GM12878 (cell line): ENCODE results near the gene BCAS4. TPM values are rescaled to one million over a fixed set of nuclear protein-coding genes. Genes with fewer than 3 reads are reported as not detected.
A peak's percentile ranks its signal among the peaks of the same experiment; 100 is the strongest.

ENCODE experiments used
- ATAC-seq: fragments of 200-7000 bp; cut with Tn5 transposase; 3 replicates; pipeline ENCODE4 v1.9.1; 2020; ENCODE audit warnings: mild to moderate bottlenecking, moderate library complexity
- BruUV-seq: library from RNA; stranded (reverse); fragments of 400-500 nt; replicated peaks from 2 replicates; lab custom pipeline; 2021; lab: Mats Ljungman, UMichigan
- CTCF ChIA-PET: fragments of 300-600 bp; sonication (Branson Sonifier 250); formaldehyde crosslinking; extraction: SDS; loops from one replicate; lab custom pipeline; 2021; ENCODE audit warnings: inconsistent platforms; lab: Yijun Ruan, JAX
- POLR2A ChIA-PET: fragments of 350-600 bp; formaldehyde crosslinking; extraction: SDS; loops from one replicate; lab custom pipeline; 2021; ENCODE audit warnings: inconsistent platforms; lab: Charles Lee
- RAD21 ChIA-PET: fragments of 300-600 bp; sonication (Branson Sonifier 250); formaldehyde crosslinking; loops from one replicate; lab custom pipeline; 2023; ENCODE audit warnings: antibody characterized with exemption; ENCODE audit not compliant: unreplicated experiment; lab: Charles Lee
- SMC1A ChIA-PET: fragments of 300-600 bp; sonication (Branson Sonifier 250); formaldehyde crosslinking; loops from one replicate; lab custom pipeline; 2023; ENCODE audit not compliant: unreplicated experiment, uncharacterized antibody; lab: Charles Lee
- DNase-seq: peaks from one replicate; pipeline ENCODE4 v3.0.0-alpha.2; 2011; ENCODE audit warnings: low read depth, low spot score
- FAIRE-seq: peaks from 3 replicates; lab custom pipeline; 2011; peaks lifted over from hg19 to GRCh38; lab: Jason Lieb, UNC
- H2AFZ ChIP-seq: 2 replicates; pipeline ENCODE4 v1.6.0; 2011; ENCODE audit warnings: low read depth, low read length, control low read depth; ENCODE audit not compliant: control insufficient read depth
- H3K27ac ChIP-seq: 2 replicates; pipeline ENCODE4 v1.5.1; 2011; ENCODE audit warnings: control low read depth; ENCODE audit not compliant: control insufficient read depth, insufficient read depth
- H3K27me3 ChIP-seq, 2 experiments: replicated peaks in 1 of 2; 2 replicates each; pipeline versions ENCODE4 v1.6.0 to v1.6.1; 2011; ENCODE audit warnings: low read length in 1 of 2; ENCODE audit not compliant: control insufficient read depth in 2 of 2, insufficient read depth in 2 of 2
- H3K36me3 ChIP-seq, 2 experiments: 2 replicates each; pipeline ENCODE4 v1.5.1; 2011; ENCODE audit warnings: low read length in 1 of 2; ENCODE audit not compliant: control insufficient read depth in 2 of 2, insufficient read depth in 2 of 2
- H3K4me1 ChIP-seq: 2 replicates; pipeline ENCODE4 v1.6.1; 2011; ENCODE audit warnings: mild to moderate bottlenecking, low read length, moderate library complexity, mixed read lengths; ENCODE audit not compliant: control insufficient read depth, insufficient read depth
- H3K4me2 ChIP-seq: 2 replicates; pipeline ENCODE4 v1.6.0; 2011; ENCODE audit warnings: control low read depth; ENCODE audit not compliant: control insufficient read depth, insufficient read depth
- H3K4me3 ChIP-seq: fragments of 200-600 bp; sonication (generic); 2 replicates; pipeline ENCODE4 v1.5.1; 2016
- H3K79me2 ChIP-seq: 2 replicates; pipeline ENCODE4 v1.6.0; 2011; ENCODE audit warnings: low read length; ENCODE audit not compliant: control insufficient read depth, insufficient read depth
- H3K9ac ChIP-seq: 2 replicates; pipeline ENCODE4 v1.8.0; 2011; ENCODE audit warnings: low read length, control low read depth, mixed read lengths; ENCODE audit not compliant: control insufficient read depth, insufficient read depth
- H3K9me3 ChIP-seq: replicated peaks from 3 replicates; pipeline ENCODE4 v1.5.1; 2011; ENCODE audit warnings: mild to moderate bottlenecking, low read length; ENCODE audit not compliant: control insufficient read depth, insufficient read depth
- H4K20me1 ChIP-seq: 2 replicates; pipeline ENCODE4 v1.6.0; 2011; ENCODE audit not compliant: control insufficient read depth, insufficient read depth
- LARP7 ChIP-seq: fragments of 450-650 bp; IDR thresholded peaks from 2 replicates; pipeline ENCODE4 v1.6.1; 2017; ENCODE audit warnings: mild to moderate bottlenecking
- PML ChIP-seq: IDR thresholded peaks from 2 replicates; pipeline ENCODE4 v1.6.1; 2012; ENCODE audit warnings: low read length, inconsistent platforms
- POLR2AphosphoS2 ChIP-seq: IDR thresholded peaks from 2 replicates; pipeline ENCODE4 v1.6.1; 2011; ENCODE audit warnings: low read depth, mild to moderate bottlenecking, low read length, improper control_type of control experiment, moderate library complexity
- POLR2AphosphoS5 ChIP-seq: IDR thresholded peaks from 2 replicates; pipeline ENCODE4 v1.6.1; 2011; ENCODE audit warnings: mild to moderate bottlenecking, low read length, inconsistent platforms
- POU2F2 ChIP-seq: IDR thresholded peaks from 3 replicates; pipeline ENCODE4 v1.6.1; 2011; ENCODE audit warnings: low read depth, mild to moderate bottlenecking, low read length, borderline replicate concordance
- ZBTB4 ChIP-seq: fragments of 450-650 bp; formaldehyde crosslinking; IDR thresholded peaks from 2 replicates; pipeline ENCODE4 v1.4.0; 2022; ENCODE audit warnings: mild to moderate bottlenecking, moderate library complexity
- WGBS: methylation state at CpG from one replicate; pipeline ENCODE4 v1.1.6; 2016; ENCODE audit warnings: low lambda C conversion rate; ENCODE audit not compliant: insufficient replicate concordance, insufficient coverage; ENCODE audit errors: missing lambda C conversion rate; 5-methylcytosine and 5-hydroxymethylcytosine counted together
- in situ Hi-C: fragments of 300-500 bp; cut with MboI; formaldehyde crosslinking; loops from 9 replicates; pipeline ENCODE4 v1.14.3; 2018; ENCODE audit warnings: mixed read lengths
- intact Hi-C: fragments of 100-400 bp; cut with micrococcal nuclease; formaldehyde crosslinking; loops from one replicate; pipeline ENCODE4 v1.14.2; 2022; ENCODE audit not compliant: unreplicated experiment
- polyA plus RNA-seq, 11 experiments: library from polyadenylated mRNA; depleted of rRNA in 4 of 11; unstranded in 6 of 11; stranded (reverse) in 5 of 11; fragments of >200 nt; fragmentation: Nextera tagmentation in 4 of 11; fragmentation: Illumina TruSeq in 1 of 11; extraction: Ambion mirVana in 4 of 11; extraction: Trizol in 1 of 11; gene quantifications; 1 replicate in 1 of 11; 2 replicates in 10 of 11; pipeline versions ENCODE4 v1.2.1 to v1.2.3, GENCODE V29; 2011 to 2016; ENCODE audit warnings: inconsistent platforms in 2 of 11, missing spikeins in 2 of 11, low read depth in 1 of 11
- total RNA-seq, 4 experiments: library from RNA; depleted of rRNA in 3 of 4; stranded (reverse); fragments of >200 nt in 3 of 4; fragmentation: Illumina TruSeq in 1 of 4; extraction: Trizol in 1 of 4; gene quantifications; 2 replicates each; pipeline versions ENCODE4 v1.2.1 to v1.2.3, GENCODE V29; 2013 to 2021
- TF ChIP-seq, protein P1 (sequence below): fragments of 450-650 bp; IDR thresholded peaks from 2 replicates; pipeline ENCODE4 v1.6.1; 2017; ENCODE audit warnings: borderline replicate concordance
- TF ChIP-seq, protein P2 (sequence below), 3 experiments: IDR thresholded peaks in 2 of 3; conservative IDR thresholded peaks in 1 of 3; 2 replicates each; pipeline ENCODE4 v1.5.1; 2011; ENCODE audit warnings: low read depth in 3 of 3, low read length in 3 of 3, mild to moderate bottlenecking in 3 of 3, control low read depth in 2 of 3, moderate library complexity in 2 of 3, inconsistent platforms in 1 of 3, mixed read lengths in 1 of 3; ENCODE audit not compliant: control insufficient read depth in 2 of 3, insufficient read depth in 1 of 3; ENCODE audit errors: extremely low read depth in 1 of 3

Gene BCAS4
- total and polyA plus RNA-seq, 10 of the 15 experiments (the other 5 are each of a cell fraction or from before 2014, with no cell fraction given): 14.8 to 214 (median 65.3) TPM

DNA sequence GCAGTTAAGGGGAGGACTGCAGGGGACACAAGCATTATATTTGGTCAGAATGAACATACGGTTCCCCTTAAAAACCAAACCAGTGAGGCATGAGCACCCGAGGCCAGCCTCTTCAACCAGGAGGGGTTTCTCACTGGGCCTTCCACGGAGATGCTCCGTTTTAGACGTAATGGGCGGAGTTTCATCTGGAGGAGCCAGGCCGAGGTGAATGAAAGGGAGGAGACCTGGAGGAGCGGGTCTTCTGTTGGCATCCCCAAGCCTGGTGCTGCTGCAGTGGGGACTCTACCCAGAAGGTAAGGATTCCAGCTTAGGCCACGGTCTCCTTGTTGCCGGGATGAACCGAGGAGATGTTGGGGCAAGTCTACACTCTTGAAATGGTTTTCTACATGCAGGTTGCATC is 89.0 kb downstream of the BCAS4 start:
- ChIA-PET CTCF (interaction anchor here (2.4 to 2.6 kb wide), 2 partner anchors 8 to 46 kb away, joined by 5 to 8 read pairs; no protein-coding TSS in a partner anchor), SMC1A (interaction anchor here (1.3 to 1.4 kb wide), 2 partner anchors 12 to 65 kb away, joined by 3 read pairs; no protein-coding TSS in a partner anchor), RAD21 (no interaction called here), POLR2A (no interaction called here)
- WGBS: 96% methylated on average over 11 of the region's 11 CpGs
- ATAC-seq (no peak), FAIRE-seq (no peak), DNase-seq (no peak)
- TF ChIP-seq POLR2AphosphoS5 (0 out of 2 replicates have a peak, but pooled peaks have one; percentile 13), POLR2AphosphoS2 (no peak)
- Histone ChIP-seq H3K36me3 (peaks cover 4 to 6% of the 10 kb centered on the region in 2 experiments), H3K4me1 (no peaks in the 10 kb centered on the region), H3K9me3 (no peaks in the 10 kb centered on the region), H3K27ac (no peak overlapping the region), H3K4me3 (no peak overlapping the region), H3K4me2 (no peak overlapping the region), H2AFZ (no peak overlapping the region), H3K27me3 (no peaks in the 10 kb centered on the region), H3K79me2 (no peaks in the 10 kb centered on the region), H3K9ac (no peak overlapping the region), H4K20me1 (no peaks in the 10 kb centered on the region)
- intact Hi-C loops (no loop called here), in situ Hi-C loops (no loop called here)
- BruUV-seq: no TSS peak

GRCh38 chr20:50885068-50885467 is 90.2 kb downstream of the BCAS4 start:
- SMC1A ChIA-PET: interaction anchor here (1.3 to 1.4 kb wide), 2 partner anchors 66 to 91 kb away, joined by 3 read pairs; partner anchors contain the start of gene BCAS4
- WGBS: 84% methylated on average over 7 of the region's 7 CpGs
- Histone ChIP-seq H2AFZ (no peak overlapping the region), H3K4me3 (no peak overlapping the region), H3K9ac (no peak overlapping the region), H3K79me2 (no peaks in the 10 kb centered on the region), H3K27ac (no peak overlapping the region), H3K9me3 (no peaks in the 10 kb centered on the region), H4K20me1 (no peaks in the 10 kb centered on the region), H3K4me2 (no peak overlapping the region), H3K4me1 (no peaks in the 10 kb centered on the region), H3K27me3 (no peaks in the 10 kb centered on the region), H3K36me3 (peaks cover 0 to 15% of the 10 kb centered on the region in 2 experiments)
- POLR2A ChIA-PET: no interaction called here
- in situ Hi-C loops: no loop called here
- RAD21 ChIA-PET: no interaction called here
- intact Hi-C loops: no loop called here
- no TSS peak for BruUV-seq
- ATAC-seq (no peak; the same call in 2 of the 3 replicates), DNase-seq (no peak), FAIRE-seq (no peak)
- CTCF ChIA-PET: interaction anchor here (1.5 to 2.3 kb wide), 2 partner anchors 63 to 90 kb away, joined by 4 to 7 read pairs; partner anchors contain the start of gene BCAS4
- TF ChIP-seq, protein P1, sequence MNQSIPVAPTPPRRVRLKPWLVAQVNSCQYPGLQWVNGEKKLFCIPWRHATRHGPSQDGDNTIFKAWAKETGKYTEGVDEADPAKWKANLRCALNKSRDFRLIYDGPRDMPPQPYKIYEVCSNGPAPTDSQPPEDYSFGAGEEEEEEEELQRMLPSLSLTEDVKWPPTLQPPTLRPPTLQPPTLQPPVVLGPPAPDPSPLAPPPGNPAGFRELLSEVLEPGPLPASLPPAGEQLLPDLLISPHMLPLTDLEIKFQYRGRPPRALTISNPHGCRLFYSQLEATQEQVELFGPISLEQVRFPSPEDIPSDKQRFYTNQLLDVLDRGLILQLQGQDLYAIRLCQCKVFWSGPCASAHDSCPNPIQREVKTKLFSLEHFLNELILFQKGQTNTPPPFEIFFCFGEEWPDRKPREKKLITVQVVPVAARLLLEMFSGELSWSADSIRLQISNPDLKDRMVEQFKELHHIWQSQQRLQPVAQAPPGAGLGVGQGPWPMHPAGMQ: no peak
- TF ChIP-seq PML (no peak), ZBTB4 (no peak), POU2F2 (no peak), LARP7 (no peak)
- TF ChIP-seq, protein P2, sequence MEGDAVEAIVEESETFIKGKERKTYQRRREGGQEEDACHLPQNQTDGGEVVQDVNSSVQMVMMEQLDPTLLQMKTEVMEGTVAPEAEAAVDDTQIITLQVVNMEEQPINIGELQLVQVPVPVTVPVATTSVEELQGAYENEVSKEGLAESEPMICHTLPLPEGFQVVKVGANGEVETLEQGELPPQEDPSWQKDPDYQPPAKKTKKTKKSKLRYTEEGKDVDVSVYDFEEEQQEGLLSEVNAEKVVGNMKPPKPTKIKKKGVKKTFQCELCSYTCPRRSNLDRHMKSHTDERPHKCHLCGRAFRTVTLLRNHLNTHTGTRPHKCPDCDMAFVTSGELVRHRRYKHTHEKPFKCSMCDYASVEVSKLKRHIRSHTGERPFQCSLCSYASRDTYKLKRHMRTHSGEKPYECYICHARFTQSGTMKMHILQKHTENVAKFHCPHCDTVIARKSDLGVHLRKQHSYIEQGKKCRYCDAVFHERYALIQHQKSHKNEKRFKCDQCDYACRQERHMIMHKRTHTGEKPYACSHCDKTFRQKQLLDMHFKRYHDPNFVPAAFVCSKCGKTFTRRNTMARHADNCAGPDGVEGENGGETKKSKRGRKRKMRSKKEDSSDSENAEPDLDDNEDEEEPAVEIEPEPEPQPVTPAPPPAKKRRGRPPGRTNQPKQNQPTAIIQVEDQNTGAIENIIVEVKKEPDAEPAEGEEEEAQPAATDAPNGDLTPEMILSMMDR (IDR thresholded peaks at IDR 0.05 in 2 of 3, conservative IDR thresholded peaks at IDR 0.05 in 1 of 3; ENCODE audit: control insufficient read depth in 2 of 3, extremely low read depth in 1 of 3, insufficient read depth in 1 of 3, low read depth in 3 of 3, low read length in 3 of 3): no peak
